Psoas muscle (tissue), 8 donors: ENCODE measurements around the gene CLCN1. TPM values are rescaled to one million over a fixed set of nuclear protein-coding genes. Genes with fewer than 3 reads are reported as not detected.
A peak's percentile ranks its signal among the peaks of the same experiment; 100 is the strongest.

Source experiments
- ATAC-seq, 4 donors: fragments of 200-7000 bp; cut with Tn5 transposase; one replicate each; pipeline ENCODE4 v1.9.1; 2020; ENCODE audit warnings: moderate library complexity in 3 of 4, mild to moderate bottlenecking in 2 of 4
- DNase-seq, 2 donors: peaks; one replicate each; pipeline ENCODE4 v3.0.0-alpha.2; 2020
- H3K27ac ChIP-seq: fragments of 200-600 bp; one replicate; pipeline ENCODE4 v1.8.0; 2022
- H3K27me3 ChIP-seq, 3 donors: fragments of 200-600 bp in 1 of 3; one replicate each; pipeline versions ENCODE4 v1.6.1 to v1.8.0; 2013 to 2022; ENCODE audit warnings: low read length in 2 of 3, mild to moderate bottlenecking in 2 of 3, moderate library complexity in 1 of 3; ENCODE audit not compliant: insufficient read depth in 3 of 3
- H3K36me3 ChIP-seq, 2 donors: fragments of 200-600 bp in 1 of 2; one replicate each; pipeline versions ENCODE4 v1.6.1 to v1.8.0; 2013 to 2022; ENCODE audit warnings: low read depth in 1 of 2, mild to moderate bottlenecking in 1 of 2, moderate library complexity in 1 of 2; ENCODE audit not compliant: insufficient read depth in 1 of 2
- H3K4me1 ChIP-seq: fragments of 200-600 bp; one replicate; pipeline ENCODE4 v1.8.0; 2022
- H3K4me3 ChIP-seq: fragments of 200-600 bp; one replicate; pipeline ENCODE4 v1.8.0; 2022; ENCODE audit warnings: mild to moderate bottlenecking
- H3K9me3 ChIP-seq: fragments of 200-600 bp; one replicate; pipeline ENCODE4 v1.8.0; 2022
- WGBS, 3 donors: extraction: QIAGEN DNeasy Blood & Tissue Kit; methylation state at CpG; one replicate each; pipeline versions ENCODE4 v1.1.6 to v1.1.7; 2013; 5-methylcytosine and 5-hydroxymethylcytosine counted together
- intact Hi-C, 2 donors: fragments of 100-400 bp; cut with DNase I; formaldehyde crosslinking; loops; one replicate each; pipeline versions ENCODE4 v1.11.0 to v1.14.2; 2022
- polyA plus RNA-seq, 3 donors: library from polyadenylated mRNA; stranded (reverse); fragments of 200-250 nt; gene quantifications; one replicate each; pipeline ENCODE4 v1.2.3, GENCODE V29; 2013
- total RNA-seq, 4 donors: library from RNA; stranded (reverse); fragmentation: NEBNext Ultra II Directional in 2 of 4; extraction: Animal tissue kit (Norgen Biotek cat#: 25700) in 2 of 4; gene quantifications; one replicate each; pipeline versions ENCODE4 v1.2.1 to v1.2.4, GENCODE V29; 2021 to 2023
- TF ChIP-seq, protein P1 (sequence below): fragments of 200-600 bp; IDR thresholded peaks from one replicate; pipeline ENCODE4 v1.8.0; 2022; ENCODE audit warnings: antibody characterized with exemption
- donor health status: healthy with polysubstance abuse.
- donor health status: DM: no; HTN: no; CAD: no; lungs with moderate emphysema.
- donor health status: Bipolar disorder and iron deficiency.
- donor health status: healthy.
- donor health status: DM: yes; HTN: yes; CAD: no.
- donor health status: DM: no; HTN: no; CAD: no.
- donor health status: DM: no; HTN: no; CAD: no.
- donor health status: DM: yes; HTN: yes; CAD: no.

Gene CLCN1
- total and polyA plus RNA-seq, 7 donors, result 0.73 to 10.9 (median 3.6) TPM

DNA sequence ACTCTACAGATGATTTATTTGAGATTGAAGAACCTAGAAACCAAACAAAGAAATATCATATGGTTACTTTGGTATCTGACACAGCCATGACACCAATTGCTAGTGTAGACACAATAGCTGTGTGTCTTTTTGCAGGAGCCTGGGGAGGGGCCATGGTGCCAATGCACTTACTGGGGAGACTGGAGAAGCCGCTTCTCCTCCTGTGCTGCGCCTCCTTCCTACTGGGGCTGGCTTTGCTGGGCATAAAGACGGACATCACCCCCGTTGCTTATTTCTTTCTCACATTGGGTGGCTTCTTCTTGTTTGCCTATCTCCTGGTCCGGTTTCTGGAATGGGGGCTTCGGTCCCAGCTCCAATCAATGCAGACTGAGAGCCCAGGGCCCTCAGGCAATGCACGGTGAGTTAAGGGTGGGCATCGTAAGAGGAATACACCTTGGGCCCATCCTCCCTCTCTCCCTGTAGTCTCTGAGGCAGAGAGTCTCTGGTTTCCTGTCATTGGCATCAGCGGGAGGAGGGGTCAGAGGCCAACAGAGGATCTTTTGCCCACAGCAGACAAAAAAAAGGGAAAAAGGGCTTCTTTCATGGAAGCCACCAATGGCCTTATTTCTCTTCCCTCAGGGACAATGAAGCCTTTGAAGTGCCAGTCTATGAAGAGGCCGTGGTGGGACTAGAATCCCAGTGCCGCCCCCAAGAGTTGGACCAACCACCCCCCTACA is 29.9 kb upstream of the CLCN1 start:
- Histone ChIP-seq H3K36me3 (peaks cover 0 to under 1% of the 10 kb centered on the region in 2 donors), H3K9me3 (no peaks in the 10 kb centered on the region), H3K4me1 (peaks cover 17% of the 10 kb centered on the region), H3K27ac (no peak overlapping the region), H3K4me3 (no peak overlapping the region), H3K27me3 (no peaks in the 10 kb centered on the region)
- DNase-seq, result no peak
- ATAC-seq, result no peak
- intact Hi-C loops, result no loop called here
- TF ChIP-seq, protein P1, sequence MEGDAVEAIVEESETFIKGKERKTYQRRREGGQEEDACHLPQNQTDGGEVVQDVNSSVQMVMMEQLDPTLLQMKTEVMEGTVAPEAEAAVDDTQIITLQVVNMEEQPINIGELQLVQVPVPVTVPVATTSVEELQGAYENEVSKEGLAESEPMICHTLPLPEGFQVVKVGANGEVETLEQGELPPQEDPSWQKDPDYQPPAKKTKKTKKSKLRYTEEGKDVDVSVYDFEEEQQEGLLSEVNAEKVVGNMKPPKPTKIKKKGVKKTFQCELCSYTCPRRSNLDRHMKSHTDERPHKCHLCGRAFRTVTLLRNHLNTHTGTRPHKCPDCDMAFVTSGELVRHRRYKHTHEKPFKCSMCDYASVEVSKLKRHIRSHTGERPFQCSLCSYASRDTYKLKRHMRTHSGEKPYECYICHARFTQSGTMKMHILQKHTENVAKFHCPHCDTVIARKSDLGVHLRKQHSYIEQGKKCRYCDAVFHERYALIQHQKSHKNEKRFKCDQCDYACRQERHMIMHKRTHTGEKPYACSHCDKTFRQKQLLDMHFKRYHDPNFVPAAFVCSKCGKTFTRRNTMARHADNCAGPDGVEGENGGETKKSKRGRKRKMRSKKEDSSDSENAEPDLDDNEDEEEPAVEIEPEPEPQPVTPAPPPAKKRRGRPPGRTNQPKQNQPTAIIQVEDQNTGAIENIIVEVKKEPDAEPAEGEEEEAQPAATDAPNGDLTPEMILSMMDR, result no peak
- WGBS, 3 donors, result 96 to 99% (median 98%) methylated on average over 10 to 11 of the region's 11 CpGs

DNA sequence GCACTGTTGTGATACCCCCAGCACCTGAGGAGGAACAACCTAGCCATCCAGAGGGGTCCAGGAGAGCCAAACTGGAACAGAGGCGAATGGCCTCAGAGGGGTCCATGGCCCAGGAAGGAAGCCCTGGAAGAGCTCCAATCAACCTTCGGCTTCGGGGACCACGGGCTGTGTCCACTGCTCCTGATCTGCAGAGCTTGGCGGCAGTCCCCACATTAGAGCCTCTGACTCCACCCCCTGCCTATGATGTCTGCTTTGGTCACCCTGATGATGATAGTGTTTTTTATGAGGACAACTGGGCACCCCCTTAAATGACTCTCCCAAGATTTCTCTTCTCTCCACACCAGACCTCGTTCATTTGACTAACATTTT is 29.4 kb upstream of the CLCN1 start:
- Histone ChIP-seq H3K4me1 (peaks cover 17% of the 10 kb centered on the region), H3K4me3 (no peak overlapping the region), H3K27me3 (no peaks in the 10 kb centered on the region), H3K9me3 (no peaks in the 10 kb centered on the region), H3K36me3 (peaks cover 0 to 6% of the 10 kb centered on the region in 2 donors), H3K27ac (no peak overlapping the region)
- ATAC-seq (no peak), DNase-seq (no peak)
- intact Hi-C loops, result no loop called here
- WGBS, 3 donors, result 84 to 93% (median 87%) methylated on average over 6 of the region's 6 CpGs
- TF ChIP-seq, protein P1, result no peak

DNA sequence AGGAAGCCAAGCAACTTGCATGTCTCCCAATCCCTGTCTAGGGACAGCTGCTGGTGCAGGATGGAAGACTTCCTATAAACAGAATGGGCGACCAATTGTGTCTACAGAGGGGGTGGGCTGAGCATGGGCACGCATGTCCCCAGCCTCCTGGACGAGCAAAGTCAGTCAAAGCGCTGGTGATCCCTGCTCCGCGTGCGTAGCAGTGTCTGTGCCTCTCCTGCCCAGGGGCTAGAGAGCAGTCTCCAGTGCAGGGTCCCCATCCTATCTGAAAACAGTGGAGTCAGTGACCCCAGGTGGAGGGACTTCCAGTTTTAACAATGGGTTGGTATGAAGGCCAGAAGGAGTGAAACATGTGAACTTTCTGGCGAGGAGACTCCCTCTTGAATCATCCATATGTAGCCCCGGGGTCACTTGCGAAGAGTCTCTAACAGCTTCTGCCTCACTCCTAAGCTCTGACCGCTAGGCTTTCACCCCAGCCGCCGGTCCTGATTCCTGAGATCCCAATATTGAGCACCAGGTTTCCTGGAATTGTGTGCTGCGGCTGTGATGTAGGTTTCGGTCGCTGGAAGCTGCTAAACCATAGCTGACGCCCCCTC is 28.5 kb upstream of the CLCN1 start:
- H3K36me3 ChIP-seq, result peaks cover 0 to 16% of the 10 kb centered on the region in 2 donors
- DNase-seq (no peak), ATAC-seq (no peak)
- TF ChIP-seq, protein P1, result no peak
- 63 to 71% (median 71%) methylated on average over 17 of the region's 17 CpGs for WGBS, 3 donors
- no peaks in the 10 kb centered on the region for H3K9me3 ChIP-seq
- H3K27me3 ChIP-seq, result no peaks in the 10 kb centered on the region
- peak overlapping the region; percentile 91 for H3K27ac ChIP-seq
- peaks cover 17% of the 10 kb centered on the region for H3K4me1 ChIP-seq
- peak overlapping the region; percentile 99 for H3K4me3 ChIP-seq
- intact Hi-C loops, result no loop called here

DNA sequence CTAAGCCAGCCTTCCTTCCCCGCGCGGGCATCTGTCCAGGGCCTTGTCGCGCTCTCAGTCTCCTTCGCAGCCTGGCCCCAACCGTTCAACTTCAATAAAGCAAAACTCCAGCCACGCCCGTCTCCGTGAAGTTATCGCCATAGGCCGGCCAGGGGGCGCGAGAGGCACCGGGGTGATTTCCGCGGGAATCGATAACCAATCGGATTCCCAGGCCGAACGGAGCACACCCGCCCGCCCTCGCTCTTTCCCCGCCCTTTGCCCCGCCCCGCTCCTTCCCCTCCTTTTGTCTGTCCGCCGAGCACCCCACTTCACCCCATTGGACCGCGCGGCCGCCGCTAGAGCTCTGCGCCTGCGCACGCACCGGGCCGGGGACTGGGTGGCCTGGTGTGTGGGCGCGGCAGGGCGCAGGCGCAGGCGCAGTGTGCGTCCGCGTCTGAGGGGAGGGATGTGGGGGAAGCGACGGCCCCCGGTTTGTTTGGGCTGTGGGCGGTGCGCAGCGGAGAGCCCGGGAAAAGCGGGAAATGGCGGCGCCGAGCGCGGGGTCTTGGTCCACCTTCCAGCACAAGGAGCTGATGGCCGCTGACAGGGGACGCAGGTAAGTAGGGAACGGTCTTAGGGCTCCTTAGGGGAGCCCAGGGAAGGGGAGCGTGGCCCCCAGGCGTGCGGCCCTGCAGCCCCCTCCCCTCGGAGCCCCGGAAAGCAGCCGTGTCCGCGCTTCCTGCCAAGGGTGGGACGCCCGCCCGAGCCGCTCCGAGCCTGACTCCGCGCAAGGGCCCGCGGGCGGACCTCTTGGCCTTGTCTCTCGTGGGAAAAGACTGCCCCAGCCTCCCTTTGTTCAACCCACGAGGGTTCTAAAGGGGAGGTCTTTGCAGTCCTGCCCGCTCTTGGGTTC is 27.7 kb upstream of the CLCN1 start, which contains the start of gene CASP2:
CASP2 (plus strand) TSS at position 417 of the 892 bp plus-strand sequence; CDS start at position 522, 105 bp downstream.
- Histone ChIP-seq H3K4me1 (peaks cover 17% of the 10 kb centered on the region), H3K4me3 (peak within 1 kb of the TSS; percentile 99), H3K27ac (peak within 1 kb of the TSS; percentile 91), H3K36me3 (peaks cover under 1 to 23% of the 10 kb centered on the region in 2 donors), H3K27me3 (no peaks in the 10 kb centered on the region), H3K9me3 (no peaks in the 10 kb centered on the region)
- DNase-seq (peak; percentile 99), ATAC-seq (peak; percentile 98 to 99 (median 98))
- intact Hi-C loops, result no loop called here
- TF ChIP-seq, protein P1, result peak; percentile 38
- 1 to 3% (median 2%) methylated on average over 68 to 84 of the region's 84 CpGs for WGBS, 3 donors
